NCI-H345 treated with DMSO at 0.1 percent for 48 hours (cell line): ENCODE data around the gene CCDC107.
"Not testable (repeated sequence)": the region's sequence is repeated elsewhere in the genome, so short reads cannot be mapped to it uniquely, and the experiment has no call there.

Source experiments
- DNase-seq: peaks from one replicate; lab custom pipeline; 2025; ENCODE audit not compliant: unreplicated experiment; lab: John Stamatoyannopoulos, UW

The CCDC107 gene

GRCh38 chr9:35637427-35637955 is 20.6 kb upstream of the CCDC107 start:
- DNase-seq = not testable (repeated sequence)

GRCh38 chr9:35638751-35639150 is 19.3 kb upstream of the CCDC107 start:
- not testable (repeated sequence) for DNase-seq

- DNase-seq = not testable (repeated sequence)
Observed at GRCh38 chr9:35639225-35639624, 18.9 kb upstream of the CCDC107 start.

- no peak for DNase-seq
Observed at GRCh38 chr9:35639631-35640030, 18.5 kb upstream of the CCDC107 start.

GRCh38 chr9:35640431-35640830 is 17.7 kb upstream of the CCDC107 start:
- DNase-seq = not testable (repeated sequence)

- DNase-seq = not testable (repeated sequence)
Observed at GRCh38 chr9:35641478-35641877, 16.6 kb upstream of the CCDC107 start.

GRCh38 chr9:35643046-35643445 is 15.0 kb upstream of the CCDC107 start:
- no peak for DNase-seq

GRCh38 chr9:35645736-35646135 is 12.4 kb upstream of the CCDC107 start:
- not testable (repeated sequence) for DNase-seq

GRCh38 chr9:35646153-35646532 is 11.9 kb upstream of the CCDC107 start:
- no peak for DNase-seq

- peak; percentile 89 for DNase-seq
Observed at GRCh38 chr9:35646533-35647265, 11.4 kb upstream of the CCDC107 start.

- no peak for DNase-seq
Observed at GRCh38 chr9:35649431-35650340, 8.4 kb upstream of the CCDC107 start.

GRCh38 chr9:35650341-35651158 is 7.5 kb upstream of the CCDC107 start, which contains the start of gene SIT1:
Gene SIT1 (minus strand): TSS chr9:35650931. CDS start chr9:35650853, 78 bp downstream.
- no peak for DNase-seq

- no peak for DNase-seq
Observed at GRCh38 chr9:35651956-35652828, 5.9 kb upstream of the CCDC107 start.

- DNase-seq = no peak
Observed at GRCh38 chr9:35652829-35653209, 5.3 kb upstream of the CCDC107 start.

GRCh38 chr9:35653611-35654010 is 4.5 kb upstream of the CCDC107 start:
- no peak for DNase-seq

GRCh38 chr9:35656348-35656747 is 1.7 kb upstream of the CCDC107 start:
- DNase-seq = no peak

GRCh38 chr9:35656831-35657545 is 1.1 kb upstream of the CCDC107 start:
- DNase-seq = no peak

GRCh38 chr9:35657546-35658136 is 451 bp upstream of the CCDC107 start, which contains the start of gene RMRP:
Gene RMRP (minus strand): TSS chr9:35658019.
- DNase-seq = peak; percentile 95

- no peak for DNase-seq
Observed at GRCh38 chr9:35658968-35659220, 802 bp downstream of the CCDC107 start.
